Stimulated activated naive B cell treated with anti-CD40 and anti-IgM and Interleukin-4, amounts not matched to agents 10 μg/mL and 1 μg/mL and 100 μg/mL, for 72 hours (primary cell): ENCODE results near the gene TSTD2.
A peak's percentile ranks its signal among the peaks of the same experiment; 100 is the strongest.

Experiments
- ATAC-seq, 2 donors: fragments of 150-1000 bp; cut with Tn5 transposase; replicated peaks; 2 replicates each; pipeline ENCODE4 v1.10.0; 2021; ENCODE audit warnings: moderate library complexity in 1 of 2
- DNase-seq: peaks from one replicate; pipeline ENCODE4 v3.0.0; 2021
- H3K27ac Mint-ChIP-seq: one replicate; pipeline ENCODE4 v1.8.0; 2022; ENCODE audit warnings: mild to moderate bottlenecking, mixed read lengths
- H3K27me3 Mint-ChIP-seq, 2 donors: one replicate each; pipeline ENCODE4 v1.8.0; 2022; ENCODE audit warnings: mixed read lengths in 2 of 2
- H3K36me3 Mint-ChIP-seq, 2 donors: one replicate each; pipeline ENCODE4 v1.8.0; 2022; ENCODE audit warnings: mixed read lengths in 2 of 2, mild to moderate bottlenecking in 1 of 2
- H3K4me1 Mint-ChIP-seq, 2 donors: one replicate each; pipeline ENCODE4 v1.8.0; 2022; ENCODE audit warnings: mixed read lengths in 2 of 2, mild to moderate bottlenecking in 1 of 2
- H3K4me3 Mint-ChIP-seq, 2 donors: one replicate each; pipeline ENCODE4 v1.8.0; 2022; ENCODE audit warnings: mild to moderate bottlenecking in 2 of 2, mixed read lengths in 2 of 2, moderate library complexity in 1 of 2
- H3K9me3 Mint-ChIP-seq, 2 donors: one replicate each; pipeline ENCODE4 v1.8.0; 2022; ENCODE audit warnings: mixed read lengths in 2 of 2, mild to moderate bottlenecking in 1 of 2

The TSTD2 gene

DNA sequence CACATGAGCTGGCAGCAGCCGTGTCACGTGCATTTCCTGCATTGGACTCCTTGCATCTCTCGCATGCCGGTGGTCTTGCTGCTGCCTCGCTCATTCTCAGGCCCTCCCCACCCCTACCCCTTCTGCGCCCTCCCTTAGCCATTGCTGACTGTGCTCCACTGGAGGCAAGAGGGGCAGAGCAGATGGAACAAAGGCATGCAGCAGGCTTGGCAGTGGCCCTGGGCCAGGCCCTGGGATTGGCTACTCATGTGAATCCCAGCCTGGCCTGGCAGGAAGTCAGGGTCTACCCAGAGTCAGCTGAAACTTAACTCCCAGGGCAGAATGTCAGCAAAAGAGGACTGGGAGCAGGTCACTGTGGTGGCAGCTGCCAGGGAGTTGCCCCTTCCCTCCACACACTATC is 62.3 kb downstream of the TSTD2 start:
- H3K36me3 Mint-ChIP-seq, result no peaks in the 10 kb centered on the region

GRCh38 chr9:97568461-97569275 is 64.5 kb downstream of the TSTD2 start:
- ATAC-seq (no peak), DNase-seq (no peak)
- H3K27me3 Mint-ChIP-seq, result peaks cover 0 to 4% of the 10 kb centered on the region in 2 donors
- H3K4me3 Mint-ChIP-seq, result no peak overlapping the region
- no peaks in the 10 kb centered on the region for H3K9me3 Mint-ChIP-seq
- no peaks in the 10 kb centered on the region for H3K4me1 Mint-ChIP-seq
- H3K36me3 Mint-ChIP-seq, result no peaks in the 10 kb centered on the region
- no peak overlapping the region for H3K27ac Mint-ChIP-seq

More for the DNA sequence above, 62.3 kb downstream of the TSTD2 start:
- no peak overlapping the region for H3K27ac Mint-ChIP-seq
- no peak overlapping the region for H3K4me3 Mint-ChIP-seq
- no peak for ATAC-seq
- no peaks in the 10 kb centered on the region for H3K9me3 Mint-ChIP-seq
- no peaks in the 10 kb centered on the region for H3K27me3 Mint-ChIP-seq
- DNase-seq, result no peak
- peaks cover 4 to 7% of the 10 kb centered on the region in 2 donors for H3K4me1 Mint-ChIP-seq

DNA sequence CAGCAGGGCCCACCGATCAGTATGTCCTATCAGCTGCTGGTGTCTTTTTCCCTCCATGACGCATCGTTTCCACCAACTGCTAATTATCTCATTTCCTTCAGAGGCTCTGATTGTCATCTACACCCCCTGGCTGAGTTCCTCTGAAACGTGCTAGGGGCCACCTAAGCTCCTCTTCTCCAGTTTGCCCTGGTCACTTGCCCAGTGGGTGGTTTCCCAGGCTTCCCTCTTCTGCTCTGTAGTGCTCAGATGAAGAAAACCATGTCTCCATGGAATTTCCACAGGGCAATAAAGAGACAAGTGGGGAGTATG is 65.3 kb downstream of the TSTD2 start:
- ATAC-seq, result no peak
- no peaks in the 10 kb centered on the region for H3K36me3 Mint-ChIP-seq
- no peak for DNase-seq
- H3K4me3 Mint-ChIP-seq, result no peak overlapping the region
- H3K27me3 Mint-ChIP-seq, result peaks cover 0 to 4% of the 10 kb centered on the region in 2 donors
- H3K9me3 Mint-ChIP-seq, result no peaks in the 10 kb centered on the region
- H3K27ac Mint-ChIP-seq, result no peak overlapping the region
- no peaks in the 10 kb centered on the region for H3K4me1 Mint-ChIP-seq

DNA sequence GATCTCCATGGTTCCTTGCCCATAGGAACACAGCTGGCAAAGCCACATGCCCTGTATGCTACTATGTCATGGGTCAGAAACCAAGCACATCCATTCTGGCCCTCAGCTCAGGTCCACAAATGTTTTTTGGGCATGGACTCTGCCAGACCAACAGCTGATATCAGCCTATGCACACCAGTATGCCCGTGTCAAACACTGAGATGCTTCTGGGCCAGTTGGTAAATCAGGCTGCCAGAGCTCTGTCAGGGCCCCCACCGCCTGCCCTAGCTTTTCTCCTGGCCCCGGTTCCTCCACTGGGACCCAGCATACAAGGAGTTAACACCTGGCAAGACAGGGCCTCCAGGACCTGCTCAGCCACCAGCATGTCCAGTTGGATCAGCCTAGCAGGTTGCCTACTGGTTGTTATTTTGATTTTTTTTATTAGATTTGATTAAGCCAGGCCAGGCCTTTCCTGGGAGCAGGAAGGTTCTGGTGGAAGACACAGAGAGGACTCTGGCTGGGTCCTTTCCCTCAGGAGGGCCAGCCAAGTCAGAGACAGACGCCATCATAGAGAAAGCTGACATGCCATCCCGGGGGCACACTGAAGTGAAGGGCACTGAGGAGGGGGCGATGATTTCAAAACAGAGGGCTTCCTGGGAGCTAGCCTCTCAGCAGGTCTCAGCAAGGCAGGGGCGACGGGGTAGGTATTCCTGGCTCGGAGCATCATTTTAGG is 65.8 kb downstream of the TSTD2 start:
- no peaks in the 10 kb centered on the region for H3K36me3 Mint-ChIP-seq
- ATAC-seq (no peak), DNase-seq (no peak)
- no peaks in the 10 kb centered on the region for H3K9me3 Mint-ChIP-seq
- no peak overlapping the region for H3K27ac Mint-ChIP-seq
- H3K4me3 Mint-ChIP-seq, result no peak overlapping the region
- H3K4me1 Mint-ChIP-seq, result no peaks in the 10 kb centered on the region
- H3K27me3 Mint-ChIP-seq, result peaks cover 0 to 7% of the 10 kb centered on the region in 2 donors

DNA sequence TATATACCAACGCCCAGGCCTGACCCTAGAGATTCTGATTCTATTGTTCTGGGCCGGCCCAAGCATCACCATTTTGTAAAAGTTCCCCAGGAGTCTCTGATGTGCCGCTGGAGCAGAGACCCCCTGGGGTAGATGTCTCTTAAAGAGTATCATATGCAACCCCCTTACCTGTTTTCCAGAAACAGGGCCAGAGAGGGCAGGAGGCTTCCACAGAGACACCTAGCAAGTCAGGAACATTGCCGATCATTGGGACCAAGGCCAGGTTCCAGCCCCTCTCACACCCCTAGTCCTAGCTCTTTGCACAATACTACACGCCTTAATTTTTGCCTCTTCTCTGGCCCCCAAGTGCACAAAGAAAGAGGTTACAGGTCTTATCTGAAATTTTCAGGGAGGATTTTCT is 67.9 kb downstream of the TSTD2 start:
- Mint-ChIP-seq H3K27ac (no peak overlapping the region), H3K27me3 (peaks cover 6 to 17% of the 10 kb centered on the region in 2 donors), H3K4me3 (no peak overlapping the region), H3K9me3 (no peaks in the 10 kb centered on the region), H3K4me1 (no peaks in the 10 kb centered on the region), H3K36me3 (no peaks in the 10 kb centered on the region)
- no peak for DNase-seq
- ATAC-seq, result no peak

GRCh38 chr9:97564291-97565175 is 68.6 kb downstream of the TSTD2 start:
- H3K27ac Mint-ChIP-seq, result no peak overlapping the region
- H3K9me3 Mint-ChIP-seq, result no peaks in the 10 kb centered on the region
- no peak for DNase-seq
- H3K4me3 Mint-ChIP-seq, result no peak overlapping the region
- ATAC-seq, result no peak
- peaks cover 13 to 24% of the 10 kb centered on the region in 2 donors for H3K27me3 Mint-ChIP-seq
- no peaks in the 10 kb centered on the region for H3K36me3 Mint-ChIP-seq
- no peaks in the 10 kb centered on the region for H3K4me1 Mint-ChIP-seq

DNA sequence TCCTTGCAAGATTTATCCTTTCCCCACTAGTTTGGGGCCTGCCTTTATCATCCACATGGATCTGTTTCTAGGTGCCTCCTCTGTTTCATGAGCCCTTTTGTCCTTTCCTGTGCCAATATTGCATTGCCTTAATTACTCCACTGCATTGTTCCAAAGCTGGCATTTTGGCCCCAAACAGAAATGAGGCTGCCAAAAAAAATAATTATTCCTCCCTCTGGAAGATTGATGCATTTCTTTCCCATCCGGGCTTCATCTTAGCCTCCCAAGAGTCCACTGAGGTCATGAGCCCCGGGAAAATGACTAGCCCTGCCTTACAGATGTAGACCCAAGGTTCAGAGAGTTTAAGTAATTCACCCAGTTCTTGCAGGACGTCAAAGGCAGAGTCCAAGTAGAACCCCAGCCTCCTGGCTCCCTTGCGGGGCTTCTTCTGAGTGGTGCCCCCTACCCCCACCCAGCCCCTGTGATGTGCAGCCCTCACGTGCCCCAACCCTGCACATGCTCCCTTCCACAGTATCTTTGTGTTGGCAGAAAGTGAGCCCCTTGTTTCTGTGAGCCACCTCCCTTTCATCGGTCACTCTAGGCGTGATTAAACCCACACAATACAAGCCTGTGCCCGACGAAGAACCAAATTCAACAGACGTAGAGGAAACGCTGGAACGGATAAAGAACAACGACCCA is 69.6 kb downstream of the TSTD2 start:
- Mint-ChIP-seq H3K9me3 (no peaks in the 10 kb centered on the region), H3K27ac (no peak overlapping the region), H3K36me3 (no peaks in the 10 kb centered on the region), H3K4me1 (peaks cover 2 to 4% of the 10 kb centered on the region in 2 donors), H3K27me3 (peaks cover 19 to 32% of the 10 kb centered on the region in 2 donors), H3K4me3 (no peak overlapping the region)
- DNase-seq (no peak), ATAC-seq (no peak)

DNA sequence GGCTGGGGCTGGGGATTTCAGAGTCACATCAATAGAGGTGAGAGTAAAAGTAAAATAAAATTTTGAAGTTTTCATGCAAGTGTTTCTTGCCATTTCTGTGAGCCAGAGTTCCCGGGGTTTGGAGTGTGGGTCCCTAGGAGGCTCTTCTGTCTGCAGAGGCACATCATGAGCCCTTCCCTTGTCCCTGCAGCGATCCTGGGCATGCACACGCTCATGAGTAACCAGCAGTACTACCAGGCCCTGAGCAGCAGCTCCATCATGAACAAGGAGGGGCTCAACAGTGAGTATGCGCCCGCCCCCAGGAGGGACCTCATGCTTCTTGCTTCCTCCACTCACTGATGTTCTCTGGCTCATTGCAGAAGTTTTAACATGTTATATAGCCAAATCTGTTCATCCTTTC is 70.6 kb downstream of the TSTD2 start:
- peaks cover 24 to 32% of the 10 kb centered on the region in 2 donors for H3K27me3 Mint-ChIP-seq
- H3K36me3 Mint-ChIP-seq, result no peaks in the 10 kb centered on the region
- H3K27ac Mint-ChIP-seq, result no peak overlapping the region
- no peaks in the 10 kb centered on the region for H3K9me3 Mint-ChIP-seq
- H3K4me1 Mint-ChIP-seq, result peaks cover 2 to 4% of the 10 kb centered on the region in 2 donors
- DNase-seq, result no peak
- no peak for ATAC-seq
- no peak overlapping the region for H3K4me3 Mint-ChIP-seq

- H3K4me3 Mint-ChIP-seq, result no peak overlapping the region
- H3K4me1 Mint-ChIP-seq, result peaks cover 2 to 4% of the 10 kb centered on the region in 2 donors
- ATAC-seq (no peak), DNase-seq (no peak)
- H3K27me3 Mint-ChIP-seq, result peaks cover 28 to 36% of the 10 kb centered on the region in 2 donors
- H3K9me3 Mint-ChIP-seq, result no peaks in the 10 kb centered on the region
- no peak overlapping the region for H3K27ac Mint-ChIP-seq
- H3K36me3 Mint-ChIP-seq, result no peaks in the 10 kb centered on the region
Measured at GRCh38 chr9:97561501-97561900, 71.7 kb downstream of the TSTD2 start.

DNA sequence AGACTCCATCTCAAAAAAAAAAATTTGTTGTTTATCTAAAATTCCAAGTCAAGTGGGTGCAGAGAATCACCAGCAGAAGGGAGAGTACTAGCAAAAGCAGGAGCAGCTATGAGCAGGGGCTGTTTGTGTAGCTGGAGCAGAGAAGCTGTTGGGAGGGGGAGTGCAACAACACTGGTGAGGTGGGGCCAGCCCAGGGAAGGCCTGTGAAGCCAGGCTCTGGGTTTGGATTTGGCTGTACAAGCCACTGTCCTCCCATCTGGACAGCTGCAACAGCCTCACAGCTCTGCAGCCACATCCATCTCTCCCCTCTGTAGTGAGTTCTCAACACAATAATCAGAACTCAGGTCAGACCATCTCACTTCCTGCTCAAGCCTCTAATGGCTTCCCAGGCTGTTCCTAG is 72.3 kb downstream of the TSTD2 start:
- no peak overlapping the region for H3K27ac Mint-ChIP-seq
- DNase-seq (no peak), ATAC-seq (no peak)
- H3K4me3 Mint-ChIP-seq, result no peak overlapping the region
- no peaks in the 10 kb centered on the region for H3K9me3 Mint-ChIP-seq
- peaks cover 2 to 4% of the 10 kb centered on the region in 2 donors for H3K4me1 Mint-ChIP-seq
- peaks cover 35 to 42% of the 10 kb centered on the region in 2 donors for H3K27me3 Mint-ChIP-seq
- H3K36me3 Mint-ChIP-seq, result no peaks in the 10 kb centered on the region

DNA sequence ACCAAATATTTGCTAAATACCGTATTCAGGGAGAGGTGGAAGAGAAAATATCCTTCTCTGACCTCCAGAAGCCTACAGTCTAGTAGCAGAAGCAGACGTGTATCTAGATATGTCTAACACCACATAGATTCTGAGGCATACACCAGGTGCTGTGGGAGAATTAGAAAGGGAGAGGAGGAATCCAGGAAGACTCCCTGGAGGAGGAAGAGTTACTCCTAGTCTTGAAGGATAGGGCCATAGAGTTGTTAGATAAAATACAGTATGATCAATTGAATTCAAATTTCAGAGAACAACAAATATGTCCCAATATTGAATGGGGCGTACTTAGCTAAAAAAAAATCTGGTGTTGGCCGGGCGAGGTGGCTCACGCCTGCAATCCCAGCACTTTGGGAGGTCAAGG is 73.0 kb downstream of the TSTD2 start:
- H3K4me1 Mint-ChIP-seq, result peaks cover 2 to 4% of the 10 kb centered on the region in 2 donors
- H3K27ac Mint-ChIP-seq, result no peak overlapping the region
- no peaks in the 10 kb centered on the region for H3K36me3 Mint-ChIP-seq
- ATAC-seq, result no peak
- no peaks in the 10 kb centered on the region for H3K9me3 Mint-ChIP-seq
- no peak for DNase-seq
- peaks cover 40 to 48% of the 10 kb centered on the region in 2 donors for H3K27me3 Mint-ChIP-seq
- H3K4me3 Mint-ChIP-seq, result no peak overlapping the region

GRCh38 chr9:97559111-97559514 is 74.1 kb downstream of the TSTD2 start:
- Mint-ChIP-seq H3K36me3 (no peaks in the 10 kb centered on the region), H3K9me3 (no peaks in the 10 kb centered on the region), H3K4me3 (no peak overlapping the region), H3K27me3 (peaks cover 47 to 50% of the 10 kb centered on the region in 2 donors), H3K27ac (no peak overlapping the region), H3K4me1 (peaks cover 2 to 4% of the 10 kb centered on the region in 2 donors)
- ATAC-seq (peak in 1 of 2 donors; percentile 16), DNase-seq (no peak)

GRCh38 chr9:97558701-97559101 is 74.5 kb downstream of the TSTD2 start:
- Mint-ChIP-seq H3K36me3 (no peaks in the 10 kb centered on the region), H3K27me3 (peaks cover 51 to 54% of the 10 kb centered on the region in 2 donors), H3K4me3 (no peak overlapping the region), H3K27ac (no peak overlapping the region), H3K4me1 (peaks cover 2 to 4% of the 10 kb centered on the region in 2 donors), H3K9me3 (no peaks in the 10 kb centered on the region)
- ATAC-seq (no peak), DNase-seq (no peak)

DNA sequence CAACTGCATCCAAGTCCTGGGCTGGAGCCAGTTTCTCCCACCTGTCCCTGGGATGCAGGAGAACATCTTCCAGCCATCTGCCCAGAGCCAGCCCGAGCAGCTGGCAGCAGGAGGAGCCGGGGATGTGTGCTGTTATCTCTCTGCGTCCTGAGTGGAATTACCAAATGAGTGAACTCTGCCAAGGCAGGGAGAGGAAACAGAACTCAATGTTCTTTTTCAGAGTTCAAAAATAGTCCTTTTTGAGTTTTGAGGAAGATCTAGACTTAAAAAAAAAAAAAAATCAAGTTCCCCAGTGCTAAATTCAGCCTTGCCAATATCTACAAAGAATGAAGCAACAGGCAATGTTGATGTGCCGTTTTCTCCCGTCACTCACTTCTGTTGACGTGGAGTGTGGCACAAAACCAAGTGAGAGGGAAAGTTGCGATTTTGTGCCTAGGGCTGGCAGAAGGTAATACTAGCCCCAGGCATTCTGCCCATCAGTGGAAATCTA is 75.5 kb downstream of the TSTD2 start:
- peaks cover 54 to 55% of the 10 kb centered on the region in 2 donors for H3K27me3 Mint-ChIP-seq
- H3K9me3 Mint-ChIP-seq, result no peaks in the 10 kb centered on the region
- peaks cover 2 to 4% of the 10 kb centered on the region in 2 donors for H3K4me1 Mint-ChIP-seq
- no peak for ATAC-seq
- H3K36me3 Mint-ChIP-seq, result no peaks in the 10 kb centered on the region
- H3K27ac Mint-ChIP-seq, result no peak overlapping the region
- DNase-seq, result no peak
- H3K4me3 Mint-ChIP-seq, result no peak overlapping the region
